ENCODE data around the gene ATF7IP.
"Not testable (repeated sequence)": the region's sequence is repeated elsewhere in the genome, so short reads cannot be mapped to it uniquely, and the experiment has no call there.

The ATF7IP gene, protein sequence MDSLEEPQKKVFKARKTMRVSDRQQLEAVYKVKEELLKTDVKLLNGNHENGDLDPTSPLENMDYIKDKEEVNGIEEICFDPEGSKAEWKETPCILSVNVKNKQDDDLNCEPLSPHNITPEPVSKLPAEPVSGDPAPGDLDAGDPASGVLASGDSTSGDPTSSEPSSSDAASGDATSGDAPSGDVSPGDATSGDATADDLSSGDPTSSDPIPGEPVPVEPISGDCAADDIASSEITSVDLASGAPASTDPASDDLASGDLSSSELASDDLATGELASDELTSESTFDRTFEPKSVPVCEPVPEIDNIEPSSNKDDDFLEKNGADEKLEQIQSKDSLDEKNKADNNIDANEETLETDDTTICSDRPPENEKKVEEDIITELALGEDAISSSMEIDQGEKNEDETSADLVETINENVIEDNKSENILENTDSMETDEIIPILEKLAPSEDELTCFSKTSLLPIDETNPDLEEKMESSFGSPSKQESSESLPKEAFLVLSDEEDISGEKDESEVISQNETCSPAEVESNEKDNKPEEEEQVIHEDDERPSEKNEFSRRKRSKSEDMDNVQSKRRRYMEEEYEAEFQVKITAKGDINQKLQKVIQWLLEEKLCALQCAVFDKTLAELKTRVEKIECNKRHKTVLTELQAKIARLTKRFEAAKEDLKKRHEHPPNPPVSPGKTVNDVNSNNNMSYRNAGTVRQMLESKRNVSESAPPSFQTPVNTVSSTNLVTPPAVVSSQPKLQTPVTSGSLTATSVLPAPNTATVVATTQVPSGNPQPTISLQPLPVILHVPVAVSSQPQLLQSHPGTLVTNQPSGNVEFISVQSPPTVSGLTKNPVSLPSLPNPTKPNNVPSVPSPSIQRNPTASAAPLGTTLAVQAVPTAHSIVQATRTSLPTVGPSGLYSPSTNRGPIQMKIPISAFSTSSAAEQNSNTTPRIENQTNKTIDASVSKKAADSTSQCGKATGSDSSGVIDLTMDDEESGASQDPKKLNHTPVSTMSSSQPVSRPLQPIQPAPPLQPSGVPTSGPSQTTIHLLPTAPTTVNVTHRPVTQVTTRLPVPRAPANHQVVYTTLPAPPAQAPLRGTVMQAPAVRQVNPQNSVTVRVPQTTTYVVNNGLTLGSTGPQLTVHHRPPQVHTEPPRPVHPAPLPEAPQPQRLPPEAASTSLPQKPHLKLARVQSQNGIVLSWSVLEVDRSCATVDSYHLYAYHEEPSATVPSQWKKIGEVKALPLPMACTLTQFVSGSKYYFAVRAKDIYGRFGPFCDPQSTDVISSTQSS

DNA sequence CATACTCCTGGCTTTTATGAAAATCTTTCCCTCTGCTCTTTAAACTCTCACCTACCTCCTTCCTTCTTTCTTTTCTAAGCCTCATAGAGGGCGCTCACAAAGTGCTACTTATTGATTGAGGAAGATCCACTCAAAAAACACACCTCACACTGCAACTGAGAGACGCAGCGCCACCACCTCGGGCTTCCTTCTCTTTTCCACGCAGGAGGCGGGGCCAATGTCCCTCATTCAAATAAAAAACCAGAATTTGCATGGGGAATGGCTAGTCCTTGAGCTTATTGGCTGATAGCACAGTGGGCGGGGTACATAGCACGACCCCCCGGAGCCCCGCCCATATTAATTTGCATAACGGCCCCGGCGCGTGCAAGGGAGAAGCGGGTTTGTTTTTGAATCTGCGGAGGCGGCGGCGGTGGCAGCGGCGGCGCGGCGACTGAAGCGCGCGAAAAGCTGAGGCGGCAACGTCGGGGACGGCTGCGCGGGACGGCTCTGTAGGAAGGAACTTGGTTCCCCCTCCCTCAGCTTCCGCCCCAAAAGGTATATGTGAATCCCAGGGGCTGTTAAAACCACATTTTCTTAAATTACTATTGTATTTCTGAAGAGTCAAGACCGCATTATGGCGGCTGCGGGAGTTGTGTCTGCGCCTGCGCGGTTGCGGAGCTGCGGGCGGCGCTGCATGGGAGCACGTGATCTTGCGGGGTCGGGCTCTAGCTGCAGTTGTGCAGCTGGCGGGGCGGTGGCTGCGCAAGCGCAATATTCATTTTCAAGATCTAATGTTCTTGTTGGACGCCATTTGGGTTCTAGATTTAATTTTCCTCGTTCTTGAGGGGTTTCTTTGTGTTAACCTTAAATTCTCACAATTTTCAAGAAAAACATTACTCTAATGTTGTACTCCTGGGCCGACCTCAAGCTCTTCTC lies at the start of gene ATF7IP:
TSS of gene ATF7IP (plus strand) at position 389 of the 915 bp plus-strand sequence. CDS start 58,234 bp downstream, outside the sequence.
- peak; percentile 86 for FAIRE-seq

DNA sequence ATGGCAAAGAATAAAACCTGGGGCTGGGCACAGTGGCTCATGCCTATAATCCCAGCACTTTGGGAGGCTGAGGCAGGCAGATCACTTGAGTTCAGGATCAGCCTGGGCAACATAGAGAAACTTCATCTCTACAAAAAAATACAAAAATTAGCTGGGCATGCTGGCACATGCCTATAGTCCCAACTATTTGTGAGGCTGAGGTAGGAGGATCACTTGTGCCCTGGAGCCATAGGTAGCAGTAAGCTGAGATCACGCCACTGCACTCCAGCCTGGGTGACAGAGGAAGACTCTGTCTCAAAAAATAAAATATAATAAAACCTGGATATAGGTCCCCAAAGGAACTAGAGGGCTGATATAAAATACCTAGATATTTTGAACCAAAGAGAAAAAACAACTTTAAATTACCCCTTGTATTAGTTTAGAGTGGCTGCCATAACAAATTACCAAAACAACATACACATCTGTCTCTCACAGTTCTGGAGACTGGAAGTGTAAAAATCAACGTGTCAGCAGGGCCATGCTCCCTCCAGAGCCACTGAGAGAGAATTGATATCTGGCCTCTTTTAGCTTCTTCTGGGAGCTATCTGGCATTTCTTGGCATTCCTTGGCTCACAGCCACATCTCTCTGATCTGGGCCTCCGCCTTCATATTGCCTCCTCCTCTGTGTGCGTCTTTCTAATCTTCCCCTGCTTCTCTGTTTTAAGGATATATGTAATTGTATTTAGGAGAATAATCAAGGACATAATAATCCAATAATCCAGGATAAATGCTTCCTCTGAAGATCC lies 47.9 kb upstream of the ATF7IP start:
- FAIRE-seq = no peak

DNA sequence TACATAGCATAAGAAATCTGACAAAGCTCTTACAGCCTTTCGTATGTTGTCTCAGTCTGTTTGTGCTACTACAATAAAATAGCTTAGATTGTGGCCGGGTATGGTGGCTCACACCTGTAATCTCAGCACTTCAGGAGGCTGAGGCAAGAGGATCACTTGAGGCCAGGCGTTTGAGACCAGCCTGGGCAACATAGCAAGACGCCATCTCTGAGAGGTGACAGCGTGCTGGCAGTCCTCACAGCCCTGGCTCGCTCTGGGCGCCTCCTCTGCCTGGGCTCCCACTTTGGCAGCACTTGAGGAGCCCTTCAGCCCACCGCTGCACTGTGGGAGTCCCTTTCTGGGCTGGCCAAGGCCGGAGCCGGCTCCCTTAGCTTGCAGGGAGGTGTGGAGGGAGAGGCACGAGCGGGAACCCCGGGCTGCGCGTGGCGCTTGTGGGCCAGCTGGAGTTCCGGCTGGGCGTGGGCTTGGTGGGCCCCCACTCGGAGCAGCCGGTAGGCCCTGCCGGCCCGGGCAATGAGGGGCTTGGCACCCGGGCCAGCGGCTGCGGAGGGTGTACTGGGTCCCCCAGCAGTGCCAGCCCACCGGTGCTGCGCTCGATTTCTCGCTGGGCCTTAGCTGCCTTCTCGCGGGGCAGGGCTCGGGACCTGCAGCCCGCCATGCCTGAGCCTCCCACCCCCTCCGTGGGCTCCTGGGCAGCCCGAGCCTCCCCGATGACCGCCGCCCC lies 45.6 kb upstream of the ATF7IP start:
- not testable (repeated sequence) for FAIRE-seq

DNA sequence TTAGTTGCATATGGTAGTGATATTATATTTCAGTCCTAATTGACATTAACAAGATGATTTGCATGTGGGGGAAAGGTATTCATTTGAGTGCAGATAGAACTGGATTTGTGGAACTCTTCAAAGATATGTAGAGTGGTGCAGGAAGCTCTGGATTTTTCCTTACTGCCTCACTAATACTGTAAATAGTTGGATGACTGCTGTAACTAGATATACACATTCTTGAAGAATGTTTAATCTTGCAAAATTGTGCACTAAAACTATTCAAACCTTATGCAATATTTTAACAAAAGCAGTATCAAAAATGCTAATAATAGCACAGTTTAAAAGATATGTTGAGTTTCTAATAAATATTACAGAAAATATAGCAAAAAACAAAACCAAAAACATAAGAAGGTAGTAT lies 43.1 kb upstream of the ATF7IP start:
- FAIRE-seq = no peak

DNA sequence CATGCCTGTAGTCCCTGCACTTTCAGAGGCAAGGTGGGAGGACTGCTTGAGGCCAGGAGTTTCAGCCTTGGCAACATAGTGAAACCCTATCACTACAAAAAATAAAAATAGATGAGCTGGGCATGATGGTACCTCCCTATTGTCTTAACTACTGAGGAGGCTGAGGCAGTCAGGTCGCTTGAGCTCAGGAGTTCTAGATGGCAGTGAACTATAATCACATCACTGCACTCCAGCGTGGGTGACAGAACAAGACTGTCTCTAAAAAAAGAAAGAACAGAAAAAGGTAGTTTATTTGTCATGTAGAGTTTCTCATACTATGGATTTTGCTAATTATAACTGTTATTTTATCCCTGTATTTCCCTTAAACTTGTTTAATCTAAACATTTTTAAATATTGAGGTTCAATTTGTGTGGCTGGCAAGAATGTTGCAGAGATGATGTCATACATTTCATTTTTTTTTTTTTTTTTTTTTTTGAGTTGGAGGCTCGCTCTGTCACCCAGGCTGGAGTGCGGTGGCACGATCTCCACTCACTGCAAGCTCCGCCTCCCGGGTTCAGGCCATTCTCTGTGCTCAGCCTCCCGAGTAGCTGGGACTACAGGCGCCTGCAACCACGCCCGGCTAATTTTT lies 39.7 kb upstream of the ATF7IP start:
- no peak for FAIRE-seq

DNA sequence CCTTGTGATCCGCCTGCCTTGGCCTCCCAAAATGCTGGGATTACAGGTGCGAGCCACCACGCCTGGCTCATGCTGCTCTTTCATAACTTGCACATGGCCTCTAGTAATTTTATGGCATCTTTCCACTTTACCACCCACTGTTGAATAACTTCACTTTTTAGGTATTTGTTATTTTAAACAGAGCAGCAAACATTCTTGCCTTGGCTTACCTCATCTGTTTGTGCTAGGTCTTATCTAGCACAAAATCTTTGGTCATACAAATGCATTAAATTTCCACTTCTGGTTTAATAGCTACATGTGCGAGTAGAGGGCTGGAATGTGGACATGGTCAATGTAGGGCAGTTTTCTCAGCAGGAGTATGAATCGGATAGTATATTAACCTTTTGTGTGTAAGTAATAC lies 38.8 kb upstream of the ATF7IP start:
- no peak for FAIRE-seq

DNA sequence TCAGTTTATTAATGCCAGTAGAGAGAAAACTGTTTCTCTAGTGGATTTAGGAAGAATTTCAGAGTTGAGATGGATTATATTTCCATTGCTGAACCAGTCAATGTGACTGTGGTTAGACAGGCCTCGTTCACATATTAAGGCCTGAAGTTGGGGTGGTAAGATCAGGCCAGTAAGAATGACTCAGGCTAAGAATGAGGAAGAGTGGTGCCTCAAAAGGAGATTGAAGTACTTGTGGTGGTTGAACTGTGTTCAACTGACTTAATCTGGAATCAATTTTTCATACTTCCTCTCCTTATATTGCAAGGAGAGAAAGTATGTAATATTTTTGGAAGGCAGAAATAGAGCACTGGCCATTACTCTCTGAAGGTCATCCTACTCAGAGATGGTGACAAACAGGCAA lies 37.8 kb upstream of the ATF7IP start:
- no peak for FAIRE-seq

DNA sequence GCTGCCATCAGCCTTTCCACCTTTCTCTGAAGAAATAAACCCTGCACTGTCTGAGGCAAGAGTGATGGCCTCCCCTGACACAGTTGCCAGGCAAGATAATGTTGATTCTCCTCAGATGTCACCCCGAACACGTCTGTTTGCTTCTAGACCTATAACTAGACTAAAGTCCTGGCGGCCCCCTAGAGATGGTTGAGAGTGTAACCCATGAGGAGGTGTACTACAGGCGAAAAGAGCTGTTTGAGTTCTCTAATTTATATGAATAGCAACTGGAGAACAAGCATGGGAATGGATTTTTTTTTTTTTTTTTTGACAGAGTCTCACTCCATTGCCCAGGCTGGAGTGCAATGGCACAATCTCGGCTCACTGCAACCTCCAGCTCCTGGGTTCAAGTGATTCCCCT lies 33.0 kb upstream of the ATF7IP start:
- FAIRE-seq = no peak

DNA sequence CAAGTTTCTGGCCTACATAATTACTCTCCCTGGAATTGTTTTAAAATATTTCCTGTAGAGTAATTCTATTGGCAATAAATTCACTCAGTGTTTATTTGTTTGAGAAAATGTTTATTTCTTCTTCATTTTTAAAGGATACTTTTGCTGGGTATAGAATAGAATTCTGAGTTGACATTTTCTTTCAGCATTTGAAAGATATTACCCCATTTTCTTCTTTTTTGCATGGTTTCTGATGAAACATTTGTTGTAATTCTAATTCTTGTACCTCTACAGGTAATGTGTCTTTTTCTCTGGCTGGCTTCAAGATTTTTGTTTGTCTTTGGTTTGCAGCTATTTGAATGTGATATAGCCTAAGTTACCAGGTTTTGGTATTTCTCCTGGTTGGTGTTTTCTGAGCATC lies 25.1 kb upstream of the ATF7IP start:
- FAIRE-seq = no peak

DNA sequence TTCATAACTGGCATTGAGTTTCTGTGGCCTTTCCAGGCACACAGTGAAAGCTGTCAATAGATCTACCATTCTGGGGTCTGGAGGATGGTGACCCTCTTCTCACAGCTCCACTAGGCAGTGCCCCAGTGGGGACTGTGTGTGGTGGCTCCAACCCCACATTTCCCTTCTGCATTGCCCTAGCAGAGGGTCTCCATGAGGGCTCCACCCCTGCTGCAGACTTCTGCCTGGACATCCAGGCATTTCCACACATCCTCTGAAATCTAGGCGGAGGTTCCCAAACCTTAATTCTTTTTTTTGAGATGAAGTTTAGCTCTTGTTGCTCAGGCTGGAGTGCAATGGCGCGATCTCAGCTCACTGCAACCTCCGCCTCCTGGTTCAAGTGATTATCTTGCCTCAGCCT lies 14.0 kb upstream of the ATF7IP start:
- FAIRE-seq = not testable (repeated sequence)

DNA sequence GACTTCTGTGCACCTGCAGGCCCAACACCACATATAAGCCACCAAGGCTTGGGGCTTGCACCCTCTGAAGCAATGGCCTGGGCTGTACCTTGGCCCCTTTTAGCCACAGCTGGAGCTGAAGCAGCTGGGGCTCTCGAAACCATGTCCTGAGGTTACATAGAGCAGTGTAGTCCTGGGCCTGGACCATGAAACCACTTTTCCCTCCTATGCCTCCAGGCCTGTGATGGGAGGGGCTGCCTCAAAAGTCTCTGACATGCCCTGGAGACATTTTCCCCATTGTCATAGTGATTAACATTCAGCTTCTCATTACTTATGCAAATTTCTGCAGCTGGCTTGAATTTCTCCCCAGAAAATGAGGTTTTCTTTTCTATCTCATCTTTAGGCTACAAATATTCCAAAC lies 13.4 kb upstream of the ATF7IP start:
- not testable (repeated sequence) for FAIRE-seq

DNA sequence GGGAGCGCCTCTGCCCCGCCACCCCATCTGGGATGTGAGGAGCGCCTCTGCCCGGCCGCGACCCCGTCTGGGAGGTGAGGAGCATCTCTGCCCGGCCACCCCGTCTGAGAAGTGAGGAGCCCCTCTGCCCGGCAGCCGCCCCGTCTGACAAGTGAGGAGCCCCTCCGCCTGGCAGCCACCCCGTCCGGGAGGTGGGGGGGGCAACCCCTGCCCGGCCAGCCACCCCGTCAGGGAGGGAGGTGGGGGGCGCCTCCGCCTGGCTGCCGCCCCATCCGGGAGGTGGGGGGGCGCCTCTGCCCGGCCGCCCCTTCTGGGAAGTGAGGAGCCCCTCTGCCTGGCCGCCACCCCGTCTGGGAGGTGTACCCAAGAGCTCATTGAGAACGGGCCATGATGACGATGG lies 10.8 kb upstream of the ATF7IP start:
- FAIRE-seq = not testable (repeated sequence)

DNA sequence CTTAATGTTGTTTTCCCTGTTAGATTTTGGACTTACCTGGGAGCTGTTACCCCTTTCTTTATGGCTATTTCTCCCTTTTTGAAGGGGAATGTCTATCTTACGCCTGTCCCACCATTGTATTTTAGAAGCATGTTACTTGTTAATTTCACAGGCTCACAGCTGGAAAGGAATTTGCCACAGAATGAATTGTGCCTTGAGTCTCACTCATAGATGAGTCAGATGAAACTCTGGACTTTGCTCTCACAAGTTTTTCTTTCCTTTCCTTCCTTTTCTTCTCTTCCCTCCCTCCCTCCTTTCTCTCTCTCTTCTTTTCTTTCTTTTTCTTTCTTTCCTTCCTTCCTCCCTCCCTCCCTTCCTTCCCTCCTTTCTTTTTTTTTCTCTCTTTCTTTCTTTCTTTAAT lies 9.3 kb upstream of the ATF7IP start:
- no peak for FAIRE-seq

DNA sequence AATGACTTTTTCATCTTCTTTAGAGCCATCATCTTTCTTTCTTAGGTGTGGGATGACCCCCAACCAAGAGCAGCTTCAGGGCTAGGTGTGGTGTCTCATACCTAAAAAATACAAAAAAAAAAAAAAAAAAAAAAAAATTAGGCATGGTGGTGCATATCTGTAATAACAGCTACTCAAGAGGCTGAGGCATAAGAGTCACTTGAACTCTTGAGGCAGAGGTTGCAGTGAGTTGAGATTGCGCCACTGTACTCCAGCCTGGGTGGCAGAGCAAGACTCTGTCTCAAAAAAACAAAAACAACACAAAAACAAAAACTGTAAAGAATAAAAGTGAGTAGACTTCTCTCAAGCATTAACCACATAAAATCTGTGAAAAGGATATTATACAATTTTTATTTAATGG lies 8.0 kb upstream of the ATF7IP start:
- no peak for FAIRE-seq

DNA sequence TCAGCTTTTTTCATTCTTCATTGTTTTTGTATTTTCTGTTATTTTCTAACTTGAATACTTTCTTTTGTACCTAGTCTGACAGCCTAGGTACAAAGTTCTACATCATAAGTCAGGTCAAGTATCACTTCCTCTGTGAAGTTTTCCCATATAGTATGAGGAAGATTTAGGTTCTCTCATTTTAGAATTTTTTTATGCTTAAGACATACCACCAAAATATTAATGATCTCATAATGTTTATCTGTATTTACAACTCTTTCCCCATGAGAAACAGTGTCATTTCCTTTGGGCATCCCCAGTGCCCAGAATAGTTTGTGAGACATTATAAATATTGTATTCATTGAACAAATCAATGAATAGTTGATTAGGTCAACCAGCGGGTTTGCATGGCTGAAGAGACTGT lies 3.1 kb upstream of the ATF7IP start:
- no peak for FAIRE-seq

DNA sequence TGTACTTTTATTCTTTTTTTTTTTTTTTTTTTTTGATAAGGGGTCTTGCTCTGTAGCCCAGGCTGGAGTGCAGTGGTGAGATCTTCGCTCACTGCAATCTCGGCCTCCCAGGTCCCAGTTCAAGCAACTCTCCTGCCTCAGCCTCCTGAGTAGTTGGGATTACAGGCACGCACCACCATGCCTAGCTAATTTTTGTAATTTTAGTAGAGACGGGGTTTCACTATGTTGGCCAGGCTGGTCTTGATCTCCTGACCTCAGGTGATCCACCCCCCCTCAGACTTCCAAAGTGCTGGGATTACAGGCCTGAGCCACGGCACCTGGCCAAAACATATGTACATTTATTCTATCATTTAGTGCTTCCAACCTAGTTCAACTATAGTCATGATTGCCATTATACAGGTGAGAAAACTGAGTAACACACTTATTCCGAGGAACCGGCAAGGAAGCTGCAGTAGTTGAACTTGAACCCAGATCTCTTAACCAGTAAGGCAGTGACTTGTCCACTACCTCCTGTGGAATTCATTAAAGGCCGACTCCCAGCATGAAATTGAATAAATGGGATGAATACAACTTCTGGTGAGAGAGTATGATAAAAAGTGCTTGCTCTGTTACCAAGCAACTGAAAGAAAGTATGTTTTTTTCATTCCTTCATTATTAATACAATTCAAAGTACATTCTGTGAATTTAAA lies 755 bp upstream of the ATF7IP start:
- no peak for FAIRE-seq

DNA sequence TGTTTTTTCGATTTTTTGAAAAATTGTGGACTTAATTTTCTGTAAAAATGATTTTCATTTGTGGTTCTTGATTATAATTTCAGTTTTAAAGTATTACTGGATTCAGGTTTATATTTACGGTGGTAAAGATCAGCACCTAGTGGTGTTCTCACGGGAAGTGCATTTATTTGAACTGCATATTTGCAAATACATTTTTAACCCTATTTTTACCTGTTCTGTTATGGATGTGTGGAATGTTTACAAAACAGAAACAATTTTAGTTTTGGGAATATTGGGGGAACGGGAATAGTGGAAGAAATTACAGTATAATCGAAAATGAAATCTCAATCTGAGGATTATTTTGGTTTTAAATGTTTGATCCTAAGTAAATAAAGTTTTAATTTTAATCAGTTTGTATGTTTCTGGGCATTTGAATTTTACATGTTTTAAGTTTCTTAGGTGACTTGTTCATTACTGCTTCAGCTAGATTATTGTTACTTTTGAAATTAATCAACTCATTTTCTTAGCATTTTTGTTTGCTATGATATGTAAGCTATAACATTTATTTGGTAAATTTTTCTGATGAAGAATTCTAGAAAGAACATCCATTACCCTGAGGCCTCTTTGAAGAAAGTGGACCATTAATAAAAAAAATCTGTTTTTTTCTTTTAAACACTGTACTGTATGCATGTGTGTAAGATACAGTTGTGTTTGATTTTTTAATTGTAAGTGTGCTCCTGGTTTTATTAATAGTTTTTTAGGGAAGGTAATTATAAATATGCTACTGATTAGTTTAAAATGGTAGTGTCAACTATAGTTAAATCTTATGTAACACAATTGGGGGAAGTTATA lies 942 bp downstream of the ATF7IP start:
- peak; percentile 34 for FAIRE-seq

DNA sequence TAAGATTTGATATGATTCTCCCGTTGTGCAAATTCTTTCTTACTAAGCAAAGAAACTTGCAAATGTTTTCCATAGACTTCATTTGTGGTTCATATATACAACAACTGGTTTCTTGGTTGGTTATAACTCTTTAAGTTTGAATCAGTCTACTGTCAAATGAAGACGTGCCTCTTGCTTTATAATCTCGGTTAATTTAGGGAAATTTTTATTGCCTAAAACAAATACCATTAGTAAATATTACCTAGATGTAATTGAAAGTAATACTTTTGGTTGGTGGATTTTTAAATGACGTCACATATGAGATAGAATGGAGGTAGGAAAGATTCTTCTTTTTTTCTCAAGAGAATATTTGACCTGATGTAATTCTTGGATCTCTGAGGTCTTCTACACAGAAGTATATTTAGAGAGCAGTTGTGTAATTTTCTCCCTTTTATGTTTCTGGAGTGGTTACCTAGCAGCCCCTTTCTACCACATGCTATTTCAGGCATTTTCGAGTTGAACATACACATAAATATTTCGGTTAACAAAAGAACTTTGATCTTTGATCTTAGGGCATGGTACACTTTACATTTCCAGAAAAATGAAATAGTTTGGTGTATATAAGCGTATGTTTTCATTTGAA lies 1.7 kb downstream of the ATF7IP start:
- no peak for FAIRE-seq

Data from TTC549 (cell line).